GM19035 (cell line): ENCODE results near the gene SIRPB1.
"Not testable (repeated sequence)": the region's sequence is repeated elsewhere in the genome, so short reads cannot be mapped to it uniquely, and the experiment has no call there.

Experiments
- ATAC-seq: cut with Tn5 transposase; IDR thresholded peaks from one replicate; pipeline ENCODE4 v1.9.1; 2021; ENCODE audit not compliant: unreplicated experiment

SIRPB1 gene

GRCh38 chr20:1619861-1620444 lies at the start of gene SIRPB1:
TSS of gene SIRPB1 (minus strand) at chr20:1620009. CDS start at chr20:1619944, 65 bp downstream.
- ATAC-seq: no peak

GRCh38 chr20:1669304-1669703 lies 49.5 kb upstream of the SIRPB1 start:
- ATAC-seq: no peak

- ATAC-seq: no peak
Observed at GRCh38 chr20:1667502-1668085, 47.8 kb upstream of the SIRPB1 start.

GRCh38 chr20:1666802-1667201 lies 47.0 kb upstream of the SIRPB1 start:
- no peak for ATAC-seq

- ATAC-seq: no peak
Observed at GRCh38 chr20:1665345-1665744, 45.5 kb upstream of the SIRPB1 start.

- no peak for ATAC-seq
Observed at GRCh38 chr20:1664911-1665310, 45.1 kb upstream of the SIRPB1 start.

- ATAC-seq: no peak
Observed at GRCh38 chr20:1663917-1664316, 44.1 kb upstream of the SIRPB1 start.

GRCh38 chr20:1661542-1662299 lies 41.9 kb upstream of the SIRPB1 start:
- no peak for ATAC-seq

GRCh38 chr20:1660246-1660645 lies 40.4 kb upstream of the SIRPB1 start:
- ATAC-seq: no peak

- ATAC-seq: no peak
Observed at GRCh38 chr20:1657556-1658334, 37.9 kb upstream of the SIRPB1 start, which contains the start of gene SIRPG. TSS of gene SIRPG (minus strand) at chr20:1657779. CDS start at chr20:1657714, 65 bp downstream.

- no peak for ATAC-seq
Observed at GRCh38 chr20:1656844-1657243, 37.0 kb upstream of the SIRPB1 start.

- no peak for ATAC-seq
Observed at GRCh38 chr20:1654996-1655395, 35.2 kb upstream of the SIRPB1 start.

GRCh38 chr20:1652960-1653359 lies 33.2 kb upstream of the SIRPB1 start:
- ATAC-seq: no peak

- ATAC-seq: no peak
Observed at GRCh38 chr20:1652104-1652503, 32.3 kb upstream of the SIRPB1 start.

GRCh38 chr20:1651268-1652058 lies 31.7 kb upstream of the SIRPB1 start:
- ATAC-seq: no peak

- ATAC-seq: no peak
Observed at GRCh38 chr20:1648101-1648500, 28.3 kb upstream of the SIRPB1 start.

- no peak for ATAC-seq
Observed at GRCh38 chr20:1646975-1647431, 27.2 kb upstream of the SIRPB1 start.

- ATAC-seq: no peak
Observed at GRCh38 chr20:1644101-1644962, 24.5 kb upstream of the SIRPB1 start.

GRCh38 chr20:1638643-1639042 lies 18.8 kb upstream of the SIRPB1 start:
- not testable (repeated sequence) for ATAC-seq

- no peak for ATAC-seq
Observed at GRCh38 chr20:1637755-1638154, 17.9 kb upstream of the SIRPB1 start.
